ENCODE data around the gene SYNC.
A peak's percentile ranks its signal among the peaks of the same experiment; 100 is the strongest.
"Not testable (repeated sequence)": the region's sequence is repeated elsewhere in the genome, so short reads cannot be mapped to it uniquely, and the experiment has no call there.

Gene SYNC

DNA sequence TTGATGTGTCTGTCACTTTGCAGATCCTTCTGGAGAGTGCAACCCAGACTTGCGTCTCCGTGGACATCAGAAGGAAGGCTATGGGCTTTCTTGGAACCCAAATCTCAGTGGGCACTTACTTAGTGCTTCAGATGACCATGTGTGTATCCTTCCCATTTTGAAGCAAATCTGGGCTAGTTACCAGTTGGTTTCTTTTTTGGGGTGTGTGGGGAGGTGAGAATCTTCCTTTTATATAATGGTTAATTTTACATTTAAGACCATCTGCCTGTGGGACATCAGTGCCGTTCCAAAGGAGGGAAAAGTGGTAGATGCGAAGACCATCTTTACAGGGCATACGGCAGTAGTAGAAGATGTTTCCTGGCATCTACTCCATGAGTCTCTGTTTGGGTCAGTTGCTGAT, 33.9 kb downstream of the SYNC start:
- H3K4ac ChIP-seq (ENCODE audit: low read depth, low read length); H3K56ac ChIP-seq (ENCODE audit: low read length); H3K23ac ChIP-seq (ENCODE audit: low read length); H2AK5ac ChIP-seq (ENCODE audit: low read length); H4K5ac ChIP-seq (ENCODE audit: low read length); H3K18ac ChIP-seq (ENCODE audit: low read length); H3K9ac ChIP-seq (ENCODE audit: low read length); H3K4me2 ChIP-seq (ENCODE audit: low read length); H3K4me1 ChIP-seq (ENCODE audit: control insufficient read depth, low read depth, low read length); H3K27ac ChIP-seq (ENCODE audit: low read depth, low read length); H3K4me3 ChIP-seq (ENCODE audit: low read length); H2BK15ac ChIP-seq (replicated peaks; ENCODE audit: low read depth); H3K27me3 ChIP-seq (ENCODE audit: insufficient read depth, low read length, poor library complexity); H2BK5ac ChIP-seq (ENCODE audit: low read length); H2BK120ac ChIP-seq (ENCODE audit: low read depth, low read length); DNase-seq; H3K79me2 ChIP-seq (ENCODE audit: control insufficient read depth, insufficient read depth, low read length); H3K79me1 ChIP-seq (ENCODE audit: low read length); H4K8ac ChIP-seq (ENCODE audit: low read depth, low read length): not testable (repeated sequence)
- peaks cover 14% of the 10 kb centered on the region for H3K36me3 ChIP-seq (ENCODE audit: control insufficient read depth, insufficient read depth, low read length)
- WGBS (ENCODE audit: extremely low coverage, insufficient coverage, low lambda C conversion rate), result no CpG with 5 or more reads among the region's 5 CpGs

DNA sequence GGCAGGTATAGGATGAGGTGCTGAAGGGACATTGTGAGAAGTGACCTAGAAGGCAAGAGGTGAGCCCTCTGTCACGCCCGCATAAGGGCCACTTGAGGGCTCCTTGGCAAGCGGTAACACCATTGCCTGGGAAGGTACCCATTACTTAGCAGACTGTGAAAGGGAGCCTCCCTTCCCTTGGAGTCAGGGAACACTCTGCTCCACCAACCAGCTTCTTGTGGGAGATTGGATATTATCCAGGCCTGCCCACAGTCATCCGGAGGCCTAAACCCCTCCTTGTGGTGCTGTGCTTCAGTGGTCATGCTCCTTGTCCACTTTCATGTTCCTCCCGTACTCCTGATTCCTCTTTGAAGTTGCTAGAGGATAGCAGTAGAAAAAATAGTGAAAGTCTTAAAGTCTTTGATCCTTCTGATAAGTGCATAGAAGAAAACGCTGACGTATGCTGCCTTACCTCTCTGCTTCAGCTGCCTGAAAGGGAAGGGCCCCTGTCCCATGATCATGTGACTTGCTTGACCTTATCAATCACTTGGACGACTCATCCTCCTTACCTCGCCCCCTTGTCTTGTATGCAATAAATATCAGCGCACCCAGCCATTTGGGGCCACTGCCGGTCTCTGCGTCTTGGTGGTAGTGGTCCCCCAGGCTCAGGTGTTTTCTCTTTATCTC, 35.5 kb downstream of the SYNC start:
- Histone ChIP-seq H2BK5ac (ENCODE audit: low read length) (no peak overlapping the region), H2BK120ac (ENCODE audit: low read depth, low read length) (no peak overlapping the region), H3K79me1 (ENCODE audit: low read length) (peaks cover 2% of the 10 kb centered on the region), H3K27ac (ENCODE audit: low read depth, low read length) (no peak overlapping the region), H3K36me3 (ENCODE audit: control insufficient read depth, insufficient read depth, low read length) (peaks cover 13% of the 10 kb centered on the region), H3K4ac (ENCODE audit: low read depth, low read length) (no peak overlapping the region), H3K27me3 (ENCODE audit: insufficient read depth, low read length, poor library complexity) (no peaks in the 10 kb centered on the region), H2AK5ac (ENCODE audit: low read length) (no peak overlapping the region), H3K4me2 (ENCODE audit: low read length) (no peak overlapping the region), H3K9ac (ENCODE audit: low read length) (no peak overlapping the region), H4K5ac (ENCODE audit: low read length) (no peak overlapping the region), H3K18ac (ENCODE audit: low read length) (no peak overlapping the region), H3K4me1 (ENCODE audit: control insufficient read depth, low read depth, low read length) (no peaks in the 10 kb centered on the region), H3K4me3 (ENCODE audit: low read length) (no peak overlapping the region), H3K56ac (ENCODE audit: low read length) (no peak overlapping the region), H3K79me2 (ENCODE audit: control insufficient read depth, insufficient read depth, low read length) (peaks cover 5% of the 10 kb centered on the region), H3K23ac (ENCODE audit: low read length) (no peak overlapping the region), H2BK15ac (replicated peaks; ENCODE audit: low read depth) (no peak overlapping the region), H4K8ac (ENCODE audit: low read depth, low read length) (no peak overlapping the region)
- no CpG with 5 or more reads among the region's 12 CpGs for WGBS (ENCODE audit: extremely low coverage, insufficient coverage, low lambda C conversion rate)
- peak; percentile 21 for DNase-seq

DNA sequence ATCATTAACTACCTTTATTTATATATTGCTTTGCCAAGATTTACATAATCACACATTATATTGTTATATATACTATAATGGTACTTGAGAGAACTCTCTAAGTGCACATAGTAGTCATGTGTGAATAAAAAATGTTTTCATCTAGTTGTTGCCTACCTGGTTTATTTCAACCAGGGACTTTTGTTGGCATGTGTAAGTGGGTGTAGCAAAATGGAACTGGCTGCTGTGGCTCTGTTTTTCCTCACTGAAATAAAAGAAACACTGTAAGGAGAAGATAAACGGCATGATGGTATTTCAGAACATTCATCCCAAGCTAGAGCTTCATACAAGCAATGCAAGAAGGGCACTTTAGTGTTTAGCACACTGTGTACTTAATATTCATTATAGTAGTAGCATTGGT, 36.7 kb downstream of the SYNC start:
- no peak overlapping the region for H4K5ac ChIP-seq (ENCODE audit: low read length)
- no peak overlapping the region for H3K18ac ChIP-seq (ENCODE audit: low read length)
- no peak overlapping the region for H3K4me2 ChIP-seq (ENCODE audit: low read length)
- H3K79me1 ChIP-seq (ENCODE audit: low read length), result peaks cover 2% of the 10 kb centered on the region
- H3K27ac ChIP-seq (ENCODE audit: low read depth, low read length), result no peak overlapping the region
- WGBS (ENCODE audit: extremely low coverage, insufficient coverage, low lambda C conversion rate), result no CpG with 5 or more reads among the region's 1 CpG
- no peaks in the 10 kb centered on the region for H3K4me1 ChIP-seq (ENCODE audit: control insufficient read depth, low read depth, low read length)
- no peak overlapping the region for H4K8ac ChIP-seq (ENCODE audit: low read depth, low read length)
- no peak overlapping the region for H3K56ac ChIP-seq (ENCODE audit: low read length)
- no peak for DNase-seq
- peaks cover 11% of the 10 kb centered on the region for H3K36me3 ChIP-seq (ENCODE audit: control insufficient read depth, insufficient read depth, low read length)
- no peak overlapping the region for H3K23ac ChIP-seq (ENCODE audit: low read length)
- H3K27me3 ChIP-seq (ENCODE audit: insufficient read depth, low read length, poor library complexity), result no peaks in the 10 kb centered on the region
- no peak overlapping the region for H2BK5ac ChIP-seq (ENCODE audit: low read length)
- H3K79me2 ChIP-seq (ENCODE audit: control insufficient read depth, insufficient read depth, low read length), result peaks cover 6% of the 10 kb centered on the region
- no peak overlapping the region for H2AK5ac ChIP-seq (ENCODE audit: low read length)
- H2BK120ac ChIP-seq (ENCODE audit: low read depth, low read length), result no peak overlapping the region
- H3K4me3 ChIP-seq (ENCODE audit: low read length), result no peak overlapping the region
- H3K4ac ChIP-seq (ENCODE audit: low read depth, low read length), result no peak overlapping the region
- no peak overlapping the region for H3K9ac ChIP-seq (ENCODE audit: low read length)
- no peak overlapping the region for H2BK15ac ChIP-seq (replicated peaks; ENCODE audit: low read depth)

DNA sequence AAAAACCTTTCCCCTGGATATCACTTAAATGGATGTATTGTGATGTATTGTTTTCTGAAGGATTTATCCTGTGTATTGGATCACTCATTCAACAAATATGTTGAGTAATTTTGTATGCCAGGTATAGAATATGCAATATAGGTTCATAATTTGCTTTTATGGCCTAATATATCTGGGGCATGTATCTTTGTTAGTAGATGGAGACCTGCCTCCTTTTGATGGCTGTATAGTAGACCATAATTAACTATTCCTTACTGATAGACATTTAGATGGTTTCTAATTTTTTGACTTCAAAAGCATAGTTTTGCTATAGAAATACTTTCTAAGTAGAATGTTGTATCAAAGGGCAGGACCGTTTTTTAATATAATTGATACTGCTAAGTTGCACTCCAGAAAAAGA, 43.0 kb downstream of the SYNC start:
- H3K4me3 ChIP-seq (ENCODE audit: low read length), result no peak overlapping the region
- no peak for DNase-seq
- no peak overlapping the region for H3K27ac ChIP-seq (ENCODE audit: low read depth, low read length)
- peaks cover 5% of the 10 kb centered on the region for H3K79me1 ChIP-seq (ENCODE audit: low read length)
- no CpG with 5 or more reads among the region's 1 CpG for WGBS (ENCODE audit: extremely low coverage, insufficient coverage, low lambda C conversion rate)
- H2AK5ac ChIP-seq (ENCODE audit: low read length), result no peak overlapping the region
- no peak overlapping the region for H3K4ac ChIP-seq (ENCODE audit: low read depth, low read length)
- H3K36me3 ChIP-seq (ENCODE audit: control insufficient read depth, insufficient read depth, low read length), result peaks cover 5% of the 10 kb centered on the region
- H3K23ac ChIP-seq (ENCODE audit: low read length), result no peak overlapping the region
- no peak overlapping the region for H2BK5ac ChIP-seq (ENCODE audit: low read length)
- H3K18ac ChIP-seq (ENCODE audit: low read length), result no peak overlapping the region
- no peak overlapping the region for H3K56ac ChIP-seq (ENCODE audit: low read length)
- H2BK15ac ChIP-seq (replicated peaks; ENCODE audit: low read depth), result no peak overlapping the region
- no peak overlapping the region for H2BK120ac ChIP-seq (ENCODE audit: low read depth, low read length)
- H3K4me2 ChIP-seq (ENCODE audit: low read length), result no peak overlapping the region
- no peak overlapping the region for H3K9ac ChIP-seq (ENCODE audit: low read length)
- no peak overlapping the region for H4K5ac ChIP-seq (ENCODE audit: low read length)
- H3K79me2 ChIP-seq (ENCODE audit: control insufficient read depth, insufficient read depth, low read length), result peaks cover 25% of the 10 kb centered on the region
- H3K27me3 ChIP-seq (ENCODE audit: insufficient read depth, low read length, poor library complexity), result no peaks in the 10 kb centered on the region
- no peak overlapping the region for H4K8ac ChIP-seq (ENCODE audit: low read depth, low read length)
- H3K4me1 ChIP-seq (ENCODE audit: control insufficient read depth, low read depth, low read length), result no peaks in the 10 kb centered on the region

DNA sequence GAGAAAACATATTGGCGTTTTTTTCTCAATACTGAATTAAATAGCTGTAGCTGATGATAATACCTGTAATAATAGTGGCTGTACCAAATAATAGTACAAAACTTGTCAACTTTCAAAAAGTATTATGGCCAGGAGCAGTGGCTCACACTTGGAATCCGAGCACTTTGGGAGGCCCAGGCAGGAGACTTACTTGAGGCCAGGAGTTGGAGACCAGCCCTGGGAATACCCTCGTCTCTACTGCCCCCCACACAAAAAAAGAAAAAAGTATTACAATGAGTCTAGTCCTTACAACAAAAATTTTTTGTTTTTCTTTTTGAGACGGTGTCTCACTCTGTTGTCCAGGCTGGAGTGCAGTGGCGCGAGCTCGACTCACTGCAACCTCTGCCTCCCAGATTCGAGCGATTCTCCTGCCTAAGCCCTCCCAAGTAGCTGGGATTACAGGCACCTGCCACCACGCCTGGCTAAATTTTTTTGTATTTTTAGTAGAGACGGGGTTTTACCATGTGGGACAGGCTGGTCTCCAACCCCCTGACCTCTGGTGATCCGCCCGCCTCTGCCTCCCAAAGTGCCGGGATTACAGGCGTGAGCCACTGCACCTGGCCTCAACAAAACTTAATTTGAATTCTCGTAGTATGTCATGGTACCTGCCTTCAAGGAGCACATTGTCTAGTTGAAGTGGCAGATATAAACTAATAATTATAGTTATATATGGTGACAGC, 50.2 kb downstream of the SYNC start:
- Histone ChIP-seq H3K18ac (ENCODE audit: low read length) (no peak overlapping the region), H3K4me3 (ENCODE audit: low read length) (no peak overlapping the region), H3K79me1 (ENCODE audit: low read length) (peaks cover 5% of the 10 kb centered on the region), H3K27ac (ENCODE audit: low read depth, low read length) (peak overlapping the region; percentile 11), H3K56ac (ENCODE audit: low read length) (peak overlapping the region; percentile 95), H2AK5ac (ENCODE audit: low read length) (no peak overlapping the region), H3K4me2 (ENCODE audit: low read length) (peak overlapping the region; percentile 41), H3K36me3 (ENCODE audit: control insufficient read depth, insufficient read depth, low read length) (peaks cover 4% of the 10 kb centered on the region), H2BK120ac (ENCODE audit: low read depth, low read length) (no peak overlapping the region), H2BK15ac (replicated peaks; ENCODE audit: low read depth) (no peak overlapping the region), H3K23ac (ENCODE audit: low read length) (no peak overlapping the region), H3K27me3 (ENCODE audit: insufficient read depth, low read length, poor library complexity) (no peaks in the 10 kb centered on the region), H4K5ac (ENCODE audit: low read length) (no peak overlapping the region), H3K4me1 (ENCODE audit: control insufficient read depth, low read depth, low read length) (peaks cover 3% of the 10 kb centered on the region), H4K8ac (ENCODE audit: low read depth, low read length) (no peak overlapping the region), H3K79me2 (ENCODE audit: control insufficient read depth, insufficient read depth, low read length) (peaks cover 55% of the 10 kb centered on the region), H3K4ac (ENCODE audit: low read depth, low read length) (no peak overlapping the region), H3K9ac (ENCODE audit: low read length) (peak overlapping the region; percentile 98), H2BK5ac (ENCODE audit: low read length) (no peak overlapping the region)
- no peak for DNase-seq
- WGBS (ENCODE audit: extremely low coverage, insufficient coverage, low lambda C conversion rate), result no CpG with 5 or more reads among the region's 16 CpGs
